ENCODE measurements around the gene TPT1. TPM values are rescaled to one million over a fixed set of nuclear protein-coding genes. Genes with fewer than 3 reads are reported as not detected.

TPT1 gene
- total RNA-seq, 2 donors from 2014 or later, result 2,667 to 4,562 TPM

- no peak for TF ChIP-seq CTCF (IDR thresholded peaks at IDR 0.05)
- H3K36me3 ChIP-seq, result peaks cover 11% of the 10 kb centered on the region
- H3K27me3 ChIP-seq, result no peaks in the 10 kb centered on the region
- DNase-seq, result no peak
- H3K4me3 ChIP-seq, result no peak overlapping the region
- H3K9me3 ChIP-seq, result no peaks in the 10 kb centered on the region
- H3K27ac ChIP-seq, result no peak overlapping the region
- H3K4me1 ChIP-seq, result peaks cover 13% of the 10 kb centered on the region
- no peak overlapping the region for H3K9ac ChIP-seq (ENCODE audit: low read depth in 2 of 2, low read length in 2 of 2)
- intact Hi-C loops (cut with DNase I), result no loop called here
These were observed 9.3 kb downstream of the TPT1 start for GRCh38 chr13:45331692-45332035.

GRCh38 chr13:45331123-45331619 lies 9.8 kb downstream of the TPT1 start:
- no peak overlapping the region for H3K27ac ChIP-seq
- peaks cover 13% of the 10 kb centered on the region for H3K4me1 ChIP-seq
- peaks cover 6% of the 10 kb centered on the region for H3K36me3 ChIP-seq
- H3K9me3 ChIP-seq, result no peaks in the 10 kb centered on the region
- TF ChIP-seq CTCF (IDR thresholded peaks at IDR 0.05), result no peak
- no peak overlapping the region for H3K4me3 ChIP-seq
- H3K9ac ChIP-seq (ENCODE audit: low read depth in 2 of 2, low read length in 2 of 2), result no peak overlapping the region
- no peak for DNase-seq
- intact Hi-C loops (cut with DNase I), result no loop called here
- H3K27me3 ChIP-seq, result no peaks in the 10 kb centered on the region

GRCh38 chr13:45328661-45329111 lies 12.3 kb downstream of the TPT1 start:
- Histone ChIP-seq H3K36me3 (no peaks in the 10 kb centered on the region), H3K9me3 (no peaks in the 10 kb centered on the region), H3K9ac (ENCODE audit: low read depth in 2 of 2, low read length in 2 of 2) (no peak overlapping the region), H3K4me3 (no peak overlapping the region), H3K4me1 (peaks cover 7% of the 10 kb centered on the region), H3K27me3 (no peaks in the 10 kb centered on the region), H3K27ac (no peak overlapping the region)
- intact Hi-C loops (cut with DNase I), result no loop called here
- TF ChIP-seq CTCF (IDR thresholded peaks at IDR 0.05), result no peak
- no peak for DNase-seq

GRCh38 chr13:45327253-45327955 lies 13.6 kb downstream of the TPT1 start:
- Histone ChIP-seq H3K27ac (no peak overlapping the region), H3K9ac (ENCODE audit: low read depth in 2 of 2, low read length in 2 of 2) (no peak overlapping the region), H3K27me3 (no peaks in the 10 kb centered on the region), H3K36me3 (no peaks in the 10 kb centered on the region), H3K4me3 (no peak overlapping the region), H3K9me3 (no peaks in the 10 kb centered on the region), H3K4me1 (peaks cover 6% of the 10 kb centered on the region)
- no peak for DNase-seq
- TF ChIP-seq CTCF (IDR thresholded peaks at IDR 0.05), result no peak
- intact Hi-C loops (cut with DNase I), result no loop called here

- no peak for DNase-seq
- Histone ChIP-seq H3K9me3 (no peaks in the 10 kb centered on the region), H3K27me3 (no peaks in the 10 kb centered on the region), H3K36me3 (no peaks in the 10 kb centered on the region), H3K4me3 (no peak overlapping the region), H3K9ac (ENCODE audit: low read depth in 2 of 2, low read length in 2 of 2) (no peak overlapping the region), H3K27ac (peak overlapping the region; percentile 17), H3K4me1 (no peaks in the 10 kb centered on the region)
- no peak for TF ChIP-seq CTCF (IDR thresholded peaks at IDR 0.05)
- intact Hi-C loops (cut with DNase I), result no loop called here
These were observed 15.2 kb downstream of the TPT1 start for GRCh38 chr13:45325806-45326205.
